Measurements from ENCODE around the gene MISP3.

DNA sequence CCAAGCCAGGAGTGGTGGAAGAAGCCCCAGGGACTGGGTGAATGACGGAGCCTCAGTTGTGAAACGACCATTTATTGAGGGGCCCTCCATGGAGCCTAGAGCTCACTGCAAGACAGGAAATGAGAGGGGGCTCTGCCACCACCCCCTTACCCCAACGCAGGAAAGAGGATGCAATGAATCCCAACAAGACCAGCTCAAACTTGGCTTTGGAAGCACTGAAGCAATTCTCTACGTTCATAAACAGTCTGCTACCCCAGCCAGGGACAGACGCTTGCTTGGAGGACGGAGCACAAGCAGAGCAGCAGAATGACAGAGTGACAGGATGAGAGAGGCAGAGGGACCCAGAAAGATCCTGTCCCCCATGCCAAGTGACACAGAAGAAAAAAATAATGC lies 43.9 kb downstream of the MISP3 start:
- TF ChIP-seq, protein P1, sequence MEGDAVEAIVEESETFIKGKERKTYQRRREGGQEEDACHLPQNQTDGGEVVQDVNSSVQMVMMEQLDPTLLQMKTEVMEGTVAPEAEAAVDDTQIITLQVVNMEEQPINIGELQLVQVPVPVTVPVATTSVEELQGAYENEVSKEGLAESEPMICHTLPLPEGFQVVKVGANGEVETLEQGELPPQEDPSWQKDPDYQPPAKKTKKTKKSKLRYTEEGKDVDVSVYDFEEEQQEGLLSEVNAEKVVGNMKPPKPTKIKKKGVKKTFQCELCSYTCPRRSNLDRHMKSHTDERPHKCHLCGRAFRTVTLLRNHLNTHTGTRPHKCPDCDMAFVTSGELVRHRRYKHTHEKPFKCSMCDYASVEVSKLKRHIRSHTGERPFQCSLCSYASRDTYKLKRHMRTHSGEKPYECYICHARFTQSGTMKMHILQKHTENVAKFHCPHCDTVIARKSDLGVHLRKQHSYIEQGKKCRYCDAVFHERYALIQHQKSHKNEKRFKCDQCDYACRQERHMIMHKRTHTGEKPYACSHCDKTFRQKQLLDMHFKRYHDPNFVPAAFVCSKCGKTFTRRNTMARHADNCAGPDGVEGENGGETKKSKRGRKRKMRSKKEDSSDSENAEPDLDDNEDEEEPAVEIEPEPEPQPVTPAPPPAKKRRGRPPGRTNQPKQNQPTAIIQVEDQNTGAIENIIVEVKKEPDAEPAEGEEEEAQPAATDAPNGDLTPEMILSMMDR (IDR thresholded peaks at IDR 0.05; ENCODE audit: low read depth, low read length), result no peak
- TF ChIP-seq MYC (IDR thresholded peaks at IDR 0.05; ENCODE audit: low read depth, low read length), result no peak
- TF ChIP-seq, protein P2, sequence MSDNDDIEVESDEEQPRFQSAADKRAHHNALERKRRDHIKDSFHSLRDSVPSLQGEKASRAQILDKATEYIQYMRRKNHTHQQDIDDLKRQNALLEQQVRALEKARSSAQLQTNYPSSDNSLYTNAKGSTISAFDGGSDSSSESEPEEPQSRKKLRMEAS (IDR thresholded peaks at IDR 0.05; ENCODE audit: low read depth, low read length), result no peak
